ENCODE measurements around the gene UBA6.
"Not testable (repeated sequence)": the region's sequence is repeated elsewhere in the genome, so short reads cannot be mapped to it uniquely, and the experiment has no call there.

Gene UBA6

DNA sequence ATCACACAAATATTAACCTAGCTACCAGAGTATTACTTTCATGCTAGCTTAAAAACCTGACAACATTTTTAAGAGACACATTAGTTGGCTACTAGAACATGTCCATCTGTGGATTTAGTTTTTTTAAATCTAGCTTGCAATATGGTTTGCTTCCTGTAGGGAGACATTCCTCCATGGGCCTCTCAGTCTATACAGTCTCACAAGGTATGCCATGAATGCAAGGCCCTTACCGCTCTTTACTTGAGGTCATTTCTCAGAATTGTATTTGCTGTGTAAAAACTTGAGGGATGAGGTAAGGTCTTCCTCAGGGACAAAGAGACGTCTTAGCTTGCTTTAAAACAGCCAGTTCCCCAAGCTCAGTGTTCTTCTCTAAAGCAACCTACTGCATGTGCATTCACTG, 26.9 kb downstream of the UBA6 start:
- DNase-seq (ENCODE audit: low read depth, low spot score): no peak

GRCh38 chr4:67668315-67668714, 32.6 kb downstream of the UBA6 start:
- DNase-seq (ENCODE audit: low read depth, low spot score): no peak

- DNase-seq (ENCODE audit: low read depth, low spot score): no peak
Measured at GRCh38 chr4:67660418-67660817, 40.5 kb downstream of the UBA6 start.

DNA sequence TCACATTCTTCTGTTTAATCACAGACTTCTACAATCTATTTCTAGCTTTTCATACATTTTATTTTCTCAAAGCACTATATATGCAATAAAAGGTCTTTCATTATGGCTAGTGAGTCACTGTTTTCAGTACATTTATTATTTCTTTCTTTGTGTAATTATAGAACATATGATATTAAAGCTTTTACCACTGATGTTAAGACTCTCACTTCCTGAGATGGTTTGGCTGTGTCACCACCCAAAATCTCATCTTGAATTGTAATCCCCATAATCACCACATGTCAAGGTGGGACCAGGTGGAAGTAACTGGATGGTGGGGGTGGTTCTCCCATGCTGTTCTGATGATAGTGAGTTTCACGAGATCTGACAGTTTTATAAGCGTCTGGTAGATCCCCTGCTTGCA, 41.9 kb downstream of the UBA6 start:
- DNase-seq (ENCODE audit: low read depth, low spot score): no peak

DNA sequence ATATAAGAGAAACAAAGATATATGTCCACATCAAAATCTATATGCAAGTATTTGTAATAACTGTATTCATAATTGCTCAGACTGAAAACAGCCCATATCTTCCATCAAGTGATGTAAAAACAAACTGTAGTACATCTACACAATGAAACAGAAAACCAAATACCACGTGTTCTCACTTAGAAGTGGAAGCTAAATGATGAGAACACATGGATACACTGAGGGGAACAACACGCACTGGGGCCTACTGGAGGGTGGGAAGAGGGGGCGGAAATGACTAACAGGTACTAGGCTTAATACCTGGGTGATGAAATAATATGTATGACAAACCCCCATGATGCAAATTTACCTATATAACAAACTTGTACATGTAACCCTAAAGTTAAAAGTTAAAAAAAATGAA, 42.7 kb downstream of the UBA6 start:
- no peak for DNase-seq (ENCODE audit: low read depth, low spot score)

DNA sequence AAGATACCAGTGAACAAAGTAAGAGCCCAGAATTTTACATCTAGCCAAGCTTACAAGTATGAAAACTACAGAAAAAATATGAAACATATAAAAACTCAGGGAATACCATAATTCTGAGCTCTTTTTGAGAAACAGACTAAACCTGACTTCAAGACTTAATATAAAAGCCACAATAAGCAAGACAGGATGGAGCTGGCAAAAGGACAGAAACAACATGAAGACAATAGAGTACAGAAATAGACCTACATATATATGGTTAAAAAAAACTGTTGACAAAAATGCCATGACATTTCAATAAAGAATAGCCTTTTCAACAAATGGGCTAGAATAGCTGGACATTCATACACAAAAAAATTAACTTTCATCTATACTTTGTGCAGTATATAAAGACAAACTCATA, 49.4 kb downstream of the UBA6 start:
- DNase-seq (ENCODE audit: low read depth, low spot score): no peak

- DNase-seq (ENCODE audit: low read depth, low spot score): no peak
Measured at GRCh38 chr4:67638136-67638535, 62.8 kb downstream of the UBA6 start.

GRCh38 chr4:67636978-67637377, 64.0 kb downstream of the UBA6 start:
- not testable (repeated sequence) for DNase-seq (ENCODE audit: low read depth, low spot score)

DNA sequence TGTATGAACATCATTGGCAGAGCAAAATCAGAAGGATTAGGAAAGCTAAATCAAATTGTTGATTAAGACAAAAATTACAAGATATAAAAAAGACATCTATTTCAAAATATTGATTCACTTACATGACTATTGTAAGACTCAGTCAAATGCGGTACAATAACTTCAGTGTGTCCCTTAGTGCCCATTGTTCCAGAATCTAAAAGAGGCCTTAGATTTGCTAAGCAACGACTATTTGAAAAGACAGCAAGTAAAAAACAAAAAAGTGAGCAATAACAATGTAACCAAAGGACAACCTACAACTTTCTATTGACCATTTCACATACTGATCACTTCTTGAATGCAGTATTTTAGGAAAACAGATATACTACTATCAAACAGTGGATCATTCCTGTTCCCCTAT, 65.6 kb downstream of the UBA6 start:
- no peak for DNase-seq (ENCODE audit: low read depth, low spot score)

GRCh38 chr4:67634741-67635140, 66.2 kb downstream of the UBA6 start:
- no peak for DNase-seq (ENCODE audit: low read depth, low spot score)

- no peak for DNase-seq (ENCODE audit: low read depth, low spot score)
Measured at GRCh38 chr4:67632492-67632891, 68.5 kb downstream of the UBA6 start.

DNA sequence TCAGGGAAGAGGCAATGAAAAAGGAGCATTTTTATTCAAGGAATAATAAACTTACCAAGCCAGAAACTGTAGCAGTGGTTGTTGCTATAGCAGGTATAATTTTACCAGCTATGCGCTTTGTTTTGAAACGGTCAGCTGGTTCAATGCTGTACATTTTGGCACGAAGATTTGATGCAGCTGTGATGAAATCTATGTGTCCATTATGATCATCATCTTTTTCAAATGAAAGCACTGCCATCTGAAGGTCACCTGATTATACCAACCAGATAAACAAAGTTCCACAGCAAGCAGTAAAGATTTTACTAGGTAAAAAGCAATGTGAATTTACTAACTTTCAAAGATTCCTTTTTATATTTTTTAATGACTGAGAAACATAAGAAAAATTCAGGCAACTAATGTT, 76.0 kb downstream of the UBA6 start:
- no peak for DNase-seq (ENCODE audit: low read depth, low spot score)

DNA sequence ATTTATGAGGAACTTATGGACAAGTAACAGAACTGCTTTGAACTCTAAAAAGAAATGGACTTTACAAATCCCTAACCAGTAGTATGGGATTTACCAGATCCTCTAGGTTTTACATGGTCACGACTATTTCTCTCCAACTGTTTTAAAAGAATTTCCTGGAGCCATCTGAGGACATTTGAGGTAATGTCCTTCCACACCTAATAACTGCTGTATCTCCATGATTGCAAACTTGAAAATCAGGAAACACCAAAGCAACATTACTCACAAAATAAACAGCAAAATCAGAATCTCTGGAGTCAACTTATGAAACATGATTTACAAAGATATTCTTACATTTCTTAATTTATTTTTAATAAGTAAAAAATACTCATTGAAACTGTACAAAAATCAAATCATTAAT, 84.5 kb downstream of the UBA6 start:
- DNase-seq (ENCODE audit: low read depth, low spot score): no peak

DNA sequence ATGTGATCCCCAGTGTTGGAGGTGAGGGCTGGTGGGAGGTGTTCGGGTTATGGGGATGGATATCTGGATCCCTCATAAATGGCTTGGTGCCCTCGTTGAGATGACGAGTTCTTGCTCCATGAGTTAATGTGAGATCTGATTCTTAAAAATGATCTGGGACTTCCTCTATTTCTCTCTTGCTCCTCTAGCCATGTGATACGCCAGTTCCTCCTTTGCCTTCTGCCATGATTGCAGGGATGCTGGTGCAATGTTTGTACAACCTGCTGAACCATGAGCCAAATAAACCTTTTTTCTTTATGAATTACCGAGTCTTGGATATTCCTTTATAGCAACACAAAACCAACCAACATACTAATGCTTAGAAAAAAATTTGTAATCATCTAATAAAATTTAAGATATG, 85.8 kb downstream of the UBA6 start:
- no peak for DNase-seq (ENCODE audit: low read depth, low spot score)

DNA sequence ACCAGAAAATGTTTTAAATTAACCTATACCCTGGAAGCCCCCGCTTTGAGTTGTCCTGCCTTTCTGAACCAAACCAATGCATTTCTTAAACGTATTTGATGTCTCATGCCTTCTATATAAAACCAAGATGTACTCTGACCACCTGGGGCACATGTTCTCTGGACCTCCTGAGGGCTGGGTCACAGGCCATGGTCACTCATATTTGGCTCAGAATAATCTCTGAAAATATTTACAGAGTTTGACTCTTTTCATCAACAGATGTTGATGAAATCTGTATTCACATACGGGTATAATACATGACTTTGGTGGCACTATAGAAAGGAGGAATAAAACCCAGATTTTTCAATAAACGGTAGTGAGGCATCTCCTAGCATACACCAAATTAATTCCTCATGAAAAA, 86.8 kb downstream of the UBA6 start:
- DNase-seq (ENCODE audit: low read depth, low spot score): no peak

DNA sequence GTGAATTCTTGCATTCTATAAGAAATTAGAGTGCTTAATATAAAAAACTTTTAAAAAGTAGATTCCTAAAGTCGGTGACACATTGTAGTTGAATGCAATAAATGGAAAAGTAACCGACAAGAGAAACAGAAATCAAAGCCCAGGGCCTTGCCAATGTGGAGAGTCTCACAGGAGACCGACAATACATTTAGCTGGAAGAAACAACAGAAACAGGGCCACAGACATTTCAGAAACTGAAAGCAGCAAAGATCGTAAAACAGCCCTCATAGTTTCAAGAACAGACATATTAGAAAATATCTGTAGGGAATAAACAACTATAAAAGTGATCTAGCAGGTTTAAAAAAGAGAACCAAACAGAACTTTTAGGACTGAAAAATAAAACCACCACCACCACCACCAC, 92.9 kb downstream of the UBA6 start:
- no peak for DNase-seq (ENCODE audit: low read depth, low spot score)

GRCh38 chr4:67604749-67605148, 96.2 kb downstream of the UBA6 start:
- no peak for DNase-seq (ENCODE audit: low read depth, low spot score)

GRCh38 chr4:67604029-67604381, 97.0 kb downstream of the UBA6 start:
- DNase-seq (ENCODE audit: low read depth, low spot score): no peak

DNA sequence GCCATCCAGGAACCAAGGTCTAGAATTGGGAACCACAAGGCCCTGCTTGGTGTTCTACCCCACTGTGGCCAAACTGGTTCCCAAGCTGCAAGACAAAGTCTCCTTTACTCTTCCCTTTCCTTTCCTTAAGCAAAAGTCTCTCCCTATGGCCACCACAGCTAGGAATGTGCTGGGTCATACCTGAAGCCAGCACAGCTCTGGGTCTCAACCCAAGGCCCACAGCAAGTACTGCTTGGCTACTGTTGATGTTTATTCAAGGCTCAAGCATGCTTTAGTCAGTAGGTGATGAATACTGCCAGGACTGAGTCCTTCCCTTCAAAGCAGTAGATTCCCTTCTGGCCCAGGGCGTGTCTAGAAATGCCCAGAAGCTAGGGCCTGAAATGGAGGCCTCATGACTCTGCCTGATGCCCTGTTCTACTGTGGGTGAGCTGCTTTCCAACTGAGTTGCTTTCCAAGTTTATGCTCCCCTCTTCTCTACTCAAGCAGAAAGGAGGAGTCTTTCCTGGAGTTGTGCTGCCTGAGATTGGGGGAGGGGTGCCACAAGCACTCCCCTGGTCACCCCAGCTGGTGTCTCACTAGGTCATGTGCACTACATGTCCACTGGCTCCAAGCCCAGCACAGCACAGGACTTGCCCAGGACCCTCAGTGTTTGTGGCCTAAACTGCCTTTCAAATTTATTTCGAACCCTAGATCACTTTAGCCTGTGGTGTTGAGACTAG, 97.5 kb downstream of the UBA6 start:
- no peak for DNase-seq (ENCODE audit: low read depth, low spot score)

DNA sequence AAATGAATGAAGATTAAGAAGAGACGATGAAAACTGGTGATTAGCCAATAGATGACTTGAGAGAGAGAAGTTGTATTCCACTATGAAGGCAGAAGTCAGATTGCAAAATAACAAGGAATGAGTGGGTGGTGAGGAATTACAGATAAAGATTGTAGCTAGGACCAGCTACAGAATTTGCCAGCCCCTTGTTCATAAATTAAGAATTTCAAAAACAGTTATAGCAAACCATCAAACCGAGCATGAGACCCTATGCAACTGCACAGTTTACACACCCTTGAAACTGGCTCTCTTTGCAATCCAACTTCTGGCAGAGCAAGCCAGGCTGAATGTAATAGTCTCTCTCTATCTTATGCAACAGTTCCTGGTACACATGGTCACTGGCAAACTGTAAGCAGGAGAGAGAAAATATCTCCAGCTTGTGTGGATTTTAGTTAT, 107.2 kb downstream of the UBA6 start:
- DNase-seq (ENCODE audit: low read depth, low spot score): no peak

- DNase-seq (ENCODE audit: low read depth, low spot score): no peak
Measured at GRCh38 chr4:67587156-67587555, 113.8 kb downstream of the UBA6 start.

DNA sequence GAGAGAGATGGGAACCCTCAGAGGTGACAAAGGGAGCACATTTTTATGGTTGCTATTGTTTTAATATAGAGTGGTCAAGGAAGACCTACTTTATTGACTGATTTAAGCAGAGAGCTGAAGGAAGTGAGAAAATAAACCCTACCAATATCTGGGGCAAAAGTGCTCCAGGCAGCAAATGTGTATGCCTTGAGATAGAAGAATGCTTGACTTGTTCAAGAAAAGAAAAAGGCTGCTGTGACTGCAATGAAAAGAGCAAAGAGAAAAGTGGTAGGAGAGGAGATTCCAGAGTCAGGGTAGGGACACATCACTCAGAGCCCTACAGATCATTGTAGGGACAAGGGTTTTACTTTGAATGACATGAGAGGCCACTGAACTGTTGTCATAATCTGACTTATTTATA, 116.5 kb downstream of the UBA6 start:
- DNase-seq (ENCODE audit: low read depth, low spot score): no peak

GRCh38 chr4:67581913-67582312, 119.0 kb downstream of the UBA6 start:
- no peak for DNase-seq (ENCODE audit: low read depth, low spot score)

DNA sequence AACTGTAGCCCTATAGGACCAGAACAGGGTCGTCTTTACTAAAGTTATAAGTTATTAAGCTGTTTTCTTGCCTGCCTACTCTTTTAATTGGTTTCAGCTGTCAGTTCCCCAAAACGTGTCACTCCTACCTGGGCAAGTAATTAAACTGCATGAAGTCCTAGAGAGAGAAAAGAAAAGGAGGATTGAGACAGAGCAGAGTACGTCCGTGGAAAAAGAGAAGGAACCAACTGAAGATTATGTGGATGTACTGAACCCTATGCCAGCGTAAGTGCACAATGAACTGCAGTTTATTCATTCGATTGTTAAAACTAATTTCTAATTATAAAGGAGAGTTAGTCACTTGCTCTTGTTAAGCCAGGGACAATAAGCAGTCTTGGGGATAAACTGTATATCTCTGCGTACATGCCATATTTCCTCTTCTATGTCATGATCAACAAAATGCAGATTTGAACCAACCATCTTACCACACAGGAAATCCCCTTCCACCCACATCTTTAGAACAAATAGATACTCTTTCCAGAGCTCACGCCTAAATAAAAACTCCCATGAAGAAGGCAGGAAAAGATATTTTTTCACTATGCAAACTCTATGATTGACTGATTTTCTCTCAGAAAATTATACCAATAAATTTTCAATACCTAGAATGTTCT, 119.6 kb downstream of the UBA6 start:
- DNase-seq (ENCODE audit: low read depth, low spot score): no peak

Measured in activated naive CD8-positive, alpha-beta T cell treated with anti-CD3 and anti-CD28 coated beads, Interleukin-2, amount 50 U/mL, for 16 hours (primary cell).